Retinal pigment epithelial cell (primary cell): Measurements from ENCODE around the gene SAMMSON.

Experiments
- DNase-seq: peaks from one replicate; pipeline ENCODE4 v3.0.0-alpha.2; 2010; ENCODE audit warnings: low read depth
- H3K4me3 ChIP-seq: 2 replicates; pipeline ENCODE4 v1.5.1; 2011; ENCODE audit warnings: mild to moderate bottlenecking, low read length, control low read depth, moderate library complexity
- CTCF ChIP-seq: conservative IDR thresholded peaks from 2 replicates; pipeline ENCODE4 v1.5.1; 2011; ENCODE audit warnings: low read depth, low read length, control low read depth, inconsistent platforms

Gene SAMMSON

GRCh38 chr3:70049761-70050160 is 50.2 kb downstream of the SAMMSON start:
- TF ChIP-seq CTCF = no peak
- H3K4me3 ChIP-seq = no peak overlapping the region
- no peak for DNase-seq

GRCh38 chr3:70053293-70053692 is 53.8 kb downstream of the SAMMSON start:
- no peak for DNase-seq
- no peak for TF ChIP-seq CTCF
- no peak overlapping the region for H3K4me3 ChIP-seq

GRCh38 chr3:70056081-70056480 is 56.5 kb downstream of the SAMMSON start:
- no peak overlapping the region for H3K4me3 ChIP-seq
- TF ChIP-seq CTCF = no peak
- no peak for DNase-seq

GRCh38 chr3:70057426-70057825 is 57.9 kb downstream of the SAMMSON start:
- no peak for TF ChIP-seq CTCF
- H3K4me3 ChIP-seq = no peak overlapping the region
- DNase-seq = no peak

GRCh38 chr3:70061096-70061495 is 61.6 kb downstream of the SAMMSON start:
- no peak for DNase-seq
- TF ChIP-seq CTCF = no peak
- H3K4me3 ChIP-seq = no peak overlapping the region

GRCh38 chr3:70064194-70064779 is 64.8 kb downstream of the SAMMSON start:
- no peak for DNase-seq
- peak; percentile 71 for TF ChIP-seq CTCF
- H3K4me3 ChIP-seq = no peak overlapping the region

- DNase-seq = no peak
- peak; percentile 48 for TF ChIP-seq CTCF
- no peak overlapping the region for H3K4me3 ChIP-seq
These were observed 66.2 kb downstream of the SAMMSON start for GRCh38 chr3:70065696-70066253.
